HL-60 (cell line): Measurements from ENCODE around the gene TMED8.

Experiments
- DNase-seq, 2 experiments: peaks; one replicate each; pipeline ENCODE4 v3.0.0-alpha.2; 2010 to 2020; ENCODE audit warnings: low read depth in 1 of 2, low spot score in 1 of 2
- H3K27ac ChIP-seq: fragments of 250-450 bp; sonication (Bioruptor Pico); replicated peaks from 2 replicates; pipeline ENCODE4 v1.5.1; 2020; ENCODE audit warnings: mild to moderate bottlenecking, moderate library complexity
- H3K27me3 ChIP-seq: fragments of 250-450 bp; sonication (Bioruptor Pico); 2 replicates; pipeline ENCODE4 v1.5.1; 2021; ENCODE audit warnings: mild to moderate bottlenecking, moderate library complexity; ENCODE audit not compliant: insufficient read depth, poor library complexity, severe bottlenecking
- H3K4me3 ChIP-seq: replicated peaks from 2 replicates; pipeline ENCODE4 v1.5.1; 2011; ENCODE audit warnings: mild to moderate bottlenecking, control low read depth, low read length; ENCODE audit not compliant: insufficient read depth
- GABPA ChIP-seq: IDR thresholded peaks from 2 replicates; pipeline ENCODE4 v1.6.1; 2012; ENCODE audit warnings: low read depth
- POLR2AphosphoS5 ChIP-seq: IDR thresholded peaks from 2 replicates; pipeline ENCODE4 v1.6.1; 2012; ENCODE audit warnings: low read depth
- SPI1 ChIP-seq: IDR thresholded peaks from 2 replicates; pipeline ENCODE4 v1.6.1; 2012; ENCODE audit warnings: low read depth, mild to moderate bottlenecking, borderline replicate concordance
- TF ChIP-seq, protein P1 (sequence below): IDR thresholded peaks from one replicate; pipeline ENCODE4 v1.5.1; 2011; ENCODE audit warnings: low read length, control low read depth, inconsistent platforms; ENCODE audit not compliant: insufficient read depth
- TF ChIP-seq, protein P2 (sequence below): IDR thresholded peaks from 2 replicates; pipeline ENCODE4 v1.6.1; 2012; ENCODE audit warnings: low read depth; ENCODE audit not compliant: insufficient replicate concordance

The TMED8 gene

DNA sequence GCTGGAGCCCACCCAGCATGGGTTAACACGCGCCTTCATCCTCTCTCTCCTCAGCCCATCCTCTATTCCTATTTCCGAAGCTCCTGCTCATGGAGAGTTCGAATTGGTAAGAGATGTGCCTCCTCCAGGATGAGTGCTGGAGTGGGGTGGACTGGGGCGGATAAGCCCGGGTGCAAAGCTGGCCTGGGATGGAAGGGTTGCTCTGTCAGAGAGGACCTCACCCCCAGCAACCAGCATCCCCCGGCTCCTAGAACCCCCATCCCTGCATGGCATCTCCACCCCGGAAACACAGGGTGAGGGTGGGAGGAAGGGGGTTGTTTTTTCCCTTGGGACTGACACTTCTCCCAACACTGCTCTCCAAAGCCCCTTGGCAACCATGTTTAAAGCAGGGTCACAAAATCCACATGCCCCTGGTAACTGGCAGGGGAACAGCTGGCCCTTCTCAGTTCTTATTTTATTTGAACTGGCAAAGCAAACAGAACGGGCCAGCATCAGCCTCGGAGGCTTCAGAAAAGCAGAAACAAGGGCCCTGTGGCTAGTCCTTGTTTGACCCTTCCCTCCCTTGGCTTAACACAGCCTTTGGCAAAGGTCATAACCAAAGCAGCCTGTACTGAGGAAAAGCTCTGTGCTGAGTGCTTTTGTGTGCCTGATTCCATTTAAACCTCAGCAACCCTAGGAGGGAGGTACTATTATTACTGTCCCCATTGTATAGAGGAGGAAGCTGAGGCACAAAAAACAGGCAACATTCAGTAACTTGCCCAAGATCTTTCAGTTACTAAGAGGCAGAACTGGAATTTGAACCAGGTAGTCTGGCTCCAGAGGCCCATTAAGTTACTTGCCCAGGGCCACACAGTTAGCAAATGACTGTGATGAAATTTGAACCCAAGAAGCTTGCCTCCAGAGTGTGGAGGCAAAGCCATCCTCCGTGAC lies 51.8 kb downstream of the TMED8 start:
- TF ChIP-seq SPI1 (no peak), POLR2AphosphoS5 (no peak), GABPA (no peak)
- TF ChIP-seq, protein P1, sequence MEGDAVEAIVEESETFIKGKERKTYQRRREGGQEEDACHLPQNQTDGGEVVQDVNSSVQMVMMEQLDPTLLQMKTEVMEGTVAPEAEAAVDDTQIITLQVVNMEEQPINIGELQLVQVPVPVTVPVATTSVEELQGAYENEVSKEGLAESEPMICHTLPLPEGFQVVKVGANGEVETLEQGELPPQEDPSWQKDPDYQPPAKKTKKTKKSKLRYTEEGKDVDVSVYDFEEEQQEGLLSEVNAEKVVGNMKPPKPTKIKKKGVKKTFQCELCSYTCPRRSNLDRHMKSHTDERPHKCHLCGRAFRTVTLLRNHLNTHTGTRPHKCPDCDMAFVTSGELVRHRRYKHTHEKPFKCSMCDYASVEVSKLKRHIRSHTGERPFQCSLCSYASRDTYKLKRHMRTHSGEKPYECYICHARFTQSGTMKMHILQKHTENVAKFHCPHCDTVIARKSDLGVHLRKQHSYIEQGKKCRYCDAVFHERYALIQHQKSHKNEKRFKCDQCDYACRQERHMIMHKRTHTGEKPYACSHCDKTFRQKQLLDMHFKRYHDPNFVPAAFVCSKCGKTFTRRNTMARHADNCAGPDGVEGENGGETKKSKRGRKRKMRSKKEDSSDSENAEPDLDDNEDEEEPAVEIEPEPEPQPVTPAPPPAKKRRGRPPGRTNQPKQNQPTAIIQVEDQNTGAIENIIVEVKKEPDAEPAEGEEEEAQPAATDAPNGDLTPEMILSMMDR: no peak
- TF ChIP-seq, protein P2, sequence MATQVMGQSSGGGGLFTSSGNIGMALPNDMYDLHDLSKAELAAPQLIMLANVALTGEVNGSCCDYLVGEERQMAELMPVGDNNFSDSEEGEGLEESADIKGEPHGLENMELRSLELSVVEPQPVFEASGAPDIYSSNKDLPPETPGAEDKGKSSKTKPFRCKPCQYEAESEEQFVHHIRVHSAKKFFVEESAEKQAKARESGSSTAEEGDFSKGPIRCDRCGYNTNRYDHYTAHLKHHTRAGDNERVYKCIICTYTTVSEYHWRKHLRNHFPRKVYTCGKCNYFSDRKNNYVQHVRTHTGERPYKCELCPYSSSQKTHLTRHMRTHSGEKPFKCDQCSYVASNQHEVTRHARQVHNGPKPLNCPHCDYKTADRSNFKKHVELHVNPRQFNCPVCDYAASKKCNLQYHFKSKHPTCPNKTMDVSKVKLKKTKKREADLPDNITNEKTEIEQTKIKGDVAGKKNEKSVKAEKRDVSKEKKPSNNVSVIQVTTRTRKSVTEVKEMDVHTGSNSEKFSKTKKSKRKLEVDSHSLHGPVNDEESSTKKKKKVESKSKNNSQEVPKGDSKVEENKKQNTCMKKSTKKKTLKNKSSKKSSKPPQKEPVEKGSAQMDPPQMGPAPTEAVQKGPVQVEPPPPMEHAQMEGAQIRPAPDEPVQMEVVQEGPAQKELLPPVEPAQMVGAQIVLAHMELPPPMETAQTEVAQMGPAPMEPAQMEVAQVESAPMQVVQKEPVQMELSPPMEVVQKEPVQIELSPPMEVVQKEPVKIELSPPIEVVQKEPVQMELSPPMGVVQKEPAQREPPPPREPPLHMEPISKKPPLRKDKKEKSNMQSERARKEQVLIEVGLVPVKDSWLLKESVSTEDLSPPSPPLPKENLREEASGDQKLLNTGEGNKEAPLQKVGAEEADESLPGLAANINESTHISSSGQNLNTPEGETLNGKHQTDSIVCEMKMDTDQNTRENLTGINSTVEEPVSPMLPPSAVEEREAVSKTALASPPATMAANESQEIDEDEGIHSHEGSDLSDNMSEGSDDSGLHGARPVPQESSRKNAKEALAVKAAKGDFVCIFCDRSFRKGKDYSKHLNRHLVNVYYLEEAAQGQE: no peak
- Histone ChIP-seq H3K4me3 (no peak overlapping the region), H3K27ac (no peak overlapping the region), H3K27me3 (no peaks in the 10 kb centered on the region)
- DNase-seq: no peak

DNA sequence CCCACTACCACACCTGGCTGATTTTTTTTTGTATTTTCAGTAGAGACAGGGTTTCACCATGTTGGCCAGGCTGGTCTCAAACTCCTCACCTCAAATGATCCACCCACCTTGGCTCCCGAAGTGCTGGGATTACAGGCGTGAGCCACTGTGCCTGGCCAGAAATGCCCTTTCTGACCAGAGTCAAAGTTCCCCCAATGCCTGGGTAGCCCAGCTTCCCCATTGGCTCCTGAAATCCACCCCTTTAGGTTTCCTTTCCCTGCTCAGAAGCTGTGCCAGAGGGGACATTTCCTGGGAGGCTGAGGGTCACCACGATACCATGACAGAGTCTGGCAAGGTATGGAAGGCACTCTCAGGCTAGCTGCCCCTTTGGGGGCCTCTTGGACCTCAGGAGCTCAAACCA lies 52.6 kb downstream of the TMED8 start:
- H3K4me3 ChIP-seq: no peak overlapping the region
- no peaks in the 10 kb centered on the region for H3K27me3 ChIP-seq
- H3K27ac ChIP-seq: no peak overlapping the region
- DNase-seq: no peak
- TF ChIP-seq, protein P2: no peak
- TF ChIP-seq, protein P1: no peak
- no peak for TF ChIP-seq POLR2AphosphoS5
- no peak for TF ChIP-seq GABPA
- no peak for TF ChIP-seq SPI1

DNA sequence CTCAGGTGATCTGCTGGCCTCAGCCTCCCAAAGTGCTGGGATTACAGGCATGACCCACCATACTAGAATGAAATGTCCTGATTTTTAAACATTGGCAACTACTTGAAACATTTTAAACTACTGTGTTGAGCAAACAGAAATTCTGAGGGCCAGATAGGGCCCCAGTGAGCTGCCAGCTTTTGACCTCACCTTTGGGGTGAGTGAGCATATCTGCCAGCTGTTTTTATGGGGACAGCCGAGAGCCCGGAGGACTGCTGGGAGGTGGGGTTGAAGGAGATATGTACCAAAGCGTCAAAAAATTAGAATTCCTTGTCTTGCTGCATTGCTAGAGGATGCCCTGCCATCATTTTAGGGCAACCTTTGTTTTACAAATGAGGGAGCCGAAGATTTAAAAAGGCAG lies 53.3 kb downstream of the TMED8 start:
- no peak overlapping the region for H3K4me3 ChIP-seq
- no peak for DNase-seq
- no peaks in the 10 kb centered on the region for H3K27me3 ChIP-seq
- H3K27ac ChIP-seq: no peak overlapping the region
- TF ChIP-seq POLR2AphosphoS5 (no peak), SPI1 (no peak), GABPA (no peak)
- TF ChIP-seq, protein P2: no peak
- TF ChIP-seq, protein P1: no peak
